HG02852 (cell line): ENCODE measurements around the gene WDR70.
"Not testable (repeated sequence)": the region's sequence is repeated elsewhere in the genome, so short reads cannot be mapped to it uniquely, and the experiment has no call there.

Experiments
- ATAC-seq: cut with Tn5 transposase; IDR thresholded peaks from one replicate; pipeline ENCODE4 v1.9.1; 2021; ENCODE audit warnings: mild to moderate bottlenecking, moderate library complexity; ENCODE audit not compliant: unreplicated experiment

The WDR70 gene

GRCh38 chr5:37628876-37629275 lies 249.8 kb downstream of the WDR70 start:
- ATAC-seq, result no peak

- no peak for ATAC-seq
Measured at GRCh38 chr5:37631939-37632338, 252.8 kb downstream of the WDR70 start.

- no peak for ATAC-seq
Measured at GRCh38 chr5:37637165-37637845, 258.2 kb downstream of the WDR70 start.

GRCh38 chr5:37638897-37639296 lies 259.8 kb downstream of the WDR70 start:
- ATAC-seq, result no peak

- ATAC-seq, result no peak
Measured at GRCh38 chr5:37640088-37640487, 261.0 kb downstream of the WDR70 start.

GRCh38 chr5:37641933-37642332 lies 262.8 kb downstream of the WDR70 start:
- ATAC-seq, result no peak

- no peak for ATAC-seq
Measured at GRCh38 chr5:37645707-37646106, 266.6 kb downstream of the WDR70 start.

GRCh38 chr5:37654566-37654965 lies 275.4 kb downstream of the WDR70 start:
- ATAC-seq, result not testable (repeated sequence)

- no peak for ATAC-seq
Measured at GRCh38 chr5:37657046-37657445, 277.9 kb downstream of the WDR70 start.

GRCh38 chr5:37658440-37658839 lies 279.3 kb downstream of the WDR70 start:
- ATAC-seq, result no peak

- ATAC-seq, result no peak
Measured at GRCh38 chr5:37660319-37660718, 281.2 kb downstream of the WDR70 start.

GRCh38 chr5:37661227-37661920 lies 282.3 kb downstream of the WDR70 start:
- ATAC-seq, result no peak

- ATAC-seq, result no peak
Measured at GRCh38 chr5:37661951-37662350, 282.8 kb downstream of the WDR70 start.

- ATAC-seq, result no peak
Measured at GRCh38 chr5:37662362-37662761, 283.2 kb downstream of the WDR70 start.

GRCh38 chr5:37662789-37663485 lies 283.8 kb downstream of the WDR70 start:
- ATAC-seq, result no peak

- no peak for ATAC-seq
Measured at GRCh38 chr5:37663538-37663937, 284.4 kb downstream of the WDR70 start.

GRCh38 chr5:37664551-37664950 lies 285.4 kb downstream of the WDR70 start:
- no peak for ATAC-seq

- ATAC-seq, result no peak
Measured at GRCh38 chr5:37665272-37665671, 286.2 kb downstream of the WDR70 start.

- ATAC-seq, result no peak
Measured at GRCh38 chr5:37665889-37666288, 286.8 kb downstream of the WDR70 start.

GRCh38 chr5:37667430-37667829 lies 288.3 kb downstream of the WDR70 start:
- no peak for ATAC-seq

- no peak for ATAC-seq
Measured at GRCh38 chr5:37667846-37668245, 288.7 kb downstream of the WDR70 start.

GRCh38 chr5:37668524-37669047 lies 289.5 kb downstream of the WDR70 start:
- ATAC-seq, result no peak
